ENCODE data around the gene MRTFA.

DNA sequence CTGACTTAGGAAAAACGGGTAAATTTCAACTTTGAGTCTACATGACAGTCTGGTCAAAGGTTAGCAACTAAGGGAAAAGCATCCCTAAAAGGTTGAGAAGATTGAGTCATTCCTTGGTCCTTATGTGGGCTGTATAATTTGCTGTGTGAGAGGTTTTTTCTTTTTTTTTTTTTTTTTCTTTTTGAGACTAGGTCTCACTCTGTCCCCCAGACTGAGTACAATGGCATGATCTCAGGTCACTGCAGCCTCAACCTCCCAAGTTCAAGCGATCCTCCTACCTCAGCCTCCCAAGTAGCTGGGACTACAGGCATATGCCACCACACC is 101.4 kb downstream of the MRTFA start:
- no peak for TF ChIP-seq FOXA1 (IDR thresholded peaks at IDR 0.05)
- TF ChIP-seq ARNT (IDR thresholded peaks at IDR 0.05): no peak
